Cardiac muscle cell (in vitro differentiated cells and primary cell): Measurements from ENCODE around the gene ARID5B. TPM values are rescaled to one million over a fixed set of nuclear protein-coding genes. Genes with fewer than 3 reads are reported as not detected.

ENCODE experiments used
- DNase-seq, 2 donors: peaks; one replicate each; pipeline versions ENCODE4 v3.0.0 to v3.0.0-alpha.2; 2010 to 2017; ENCODE audit warnings: low read depth in 1 of 2, low spot score in 1 of 2
- H3K27ac ChIP-seq: fragments of 200-600 bp; sonication (generic); 2 replicates; pipeline ENCODE4 v1.5.1; 2016
- H3K27me3 ChIP-seq: fragments of 200-600 bp; sonication (generic); 2 replicates; pipeline ENCODE4 v1.6.0; 2016; ENCODE audit warnings: control low read depth
- H3K36me3 ChIP-seq: fragments of 200-600 bp; sonication (generic); 2 replicates; pipeline ENCODE4 v1.5.1; 2016; ENCODE audit warnings: control low read depth
- H3K4me1 ChIP-seq: fragments of 200-600 bp; sonication (generic); 2 replicates; pipeline ENCODE4 v1.8.1; 2017; ENCODE audit warnings: low read depth, mild to moderate bottlenecking, mixed run types
- H3K4me3 ChIP-seq: fragments of 200-600 bp; sonication (generic); 2 replicates; pipeline ENCODE4 v1.5.1; 2016; ENCODE audit warnings: mild to moderate bottlenecking
- H3K9me3 ChIP-seq: fragments of 200-600 bp; sonication (generic); 2 replicates; pipeline ENCODE4 v1.5.1; 2017; ENCODE audit warnings: low read depth, mild to moderate bottlenecking, control low read depth
- CTCF ChIP-seq: IDR thresholded peaks from 2 replicates; pipeline ENCODE4 v1.5.1; 2012; ENCODE audit warnings: low read depth, mild to moderate bottlenecking, low read length
- polyA plus RNA-seq: library from polyadenylated mRNA; unstranded; fragments of >200 nt; fragmentation: Nextera tagmentation; extraction: Ambion mirVana; gene quantifications from 2 replicates; pipeline ENCODE4 v1.2.1, GENCODE V29; 2016
- total RNA-seq: library from RNA; depleted of rRNA; stranded (reverse); fragments of >200 nt; gene quantifications from 2 replicates; pipeline ENCODE4 v1.2.3, GENCODE V29; 2016

Gene ARID5B
- total and polyA plus RNA-seq, 2 experiments from 2014 or later, result 4.9 to 7.8 TPM

GRCh38 chr10:62059217-62059920, 157.9 kb downstream of the ARID5B start:
- TF ChIP-seq CTCF, result no peak
- H3K27ac ChIP-seq, result no peak overlapping the region
- no peaks in the 10 kb centered on the region for H3K27me3 ChIP-seq
- no peak overlapping the region for H3K4me3 ChIP-seq
- H3K9me3 ChIP-seq, result no peaks in the 10 kb centered on the region
- H3K36me3 ChIP-seq, result no peaks in the 10 kb centered on the region
- DNase-seq, result peak in 1 of 2 donors; percentile 50
- peaks cover 33% of the 10 kb centered on the region for H3K4me1 ChIP-seq

DNA sequence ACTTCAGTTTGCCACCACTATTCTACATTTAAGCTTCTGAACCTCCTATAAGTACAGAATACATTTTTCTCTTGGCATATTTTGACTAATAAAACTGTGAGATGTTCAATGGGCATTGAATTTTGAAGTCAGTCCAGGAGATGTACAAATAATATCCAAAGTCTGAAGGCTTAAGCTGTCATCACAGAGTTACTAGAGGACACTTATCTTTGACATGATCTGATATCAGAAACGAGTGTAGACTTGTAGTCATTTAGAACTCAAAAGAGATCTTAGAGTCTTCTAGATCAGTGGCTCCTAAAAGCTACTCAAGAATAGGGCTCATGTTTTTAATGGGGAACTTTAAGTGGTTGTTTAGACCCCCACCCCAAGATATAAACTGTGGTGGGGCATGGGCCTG, 160.5 kb downstream of the ARID5B start:
- Histone ChIP-seq H3K4me1 (peaks cover 29% of the 10 kb centered on the region), H3K9me3 (no peaks in the 10 kb centered on the region), H3K27ac (no peak overlapping the region), H3K4me3 (no peak overlapping the region), H3K36me3 (no peaks in the 10 kb centered on the region), H3K27me3 (no peaks in the 10 kb centered on the region)
- no peak for TF ChIP-seq CTCF
- no peak for DNase-seq

DNA sequence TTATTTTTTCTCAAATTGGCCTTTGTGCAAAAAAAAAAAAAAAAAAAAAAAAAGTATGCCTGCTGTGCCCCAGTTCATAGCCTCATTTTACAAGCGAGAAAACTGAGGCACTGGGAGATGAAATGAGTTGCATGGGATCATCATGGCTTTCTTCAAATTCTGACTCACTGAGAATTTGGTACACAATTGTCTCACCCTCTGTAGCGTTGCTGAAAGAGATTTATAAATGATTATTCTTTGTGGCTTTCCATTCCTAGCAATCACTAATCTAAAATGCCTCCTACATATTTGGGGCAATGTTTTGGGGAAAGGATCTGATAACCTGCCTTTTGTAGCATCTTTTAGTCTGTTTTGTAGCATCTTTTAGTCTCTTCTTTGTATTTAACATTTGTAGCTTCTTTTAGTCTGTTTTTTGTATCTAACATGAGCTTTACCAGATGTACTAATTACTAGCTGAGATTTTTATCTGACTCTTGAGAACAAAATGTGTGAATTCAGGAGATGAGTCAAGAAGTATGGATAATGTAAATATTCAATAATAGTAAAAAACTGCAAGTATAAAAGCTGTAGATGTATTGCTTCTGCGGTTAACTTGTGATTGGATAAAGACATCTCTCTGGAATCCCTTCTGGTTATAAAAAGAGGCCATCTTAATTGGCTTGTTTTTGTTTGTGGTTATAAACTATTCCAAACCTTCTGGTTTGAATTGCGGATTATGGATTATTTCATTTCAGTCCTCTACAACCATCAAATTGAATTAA, 161.4 kb downstream of the ARID5B start:
- Histone ChIP-seq H3K36me3 (no peaks in the 10 kb centered on the region), H3K27me3 (no peaks in the 10 kb centered on the region), H3K9me3 (no peaks in the 10 kb centered on the region), H3K27ac (no peak overlapping the region), H3K4me3 (no peak overlapping the region), H3K4me1 (peaks cover 20% of the 10 kb centered on the region)
- DNase-seq, result no peak
- TF ChIP-seq CTCF, result no peak

DNA sequence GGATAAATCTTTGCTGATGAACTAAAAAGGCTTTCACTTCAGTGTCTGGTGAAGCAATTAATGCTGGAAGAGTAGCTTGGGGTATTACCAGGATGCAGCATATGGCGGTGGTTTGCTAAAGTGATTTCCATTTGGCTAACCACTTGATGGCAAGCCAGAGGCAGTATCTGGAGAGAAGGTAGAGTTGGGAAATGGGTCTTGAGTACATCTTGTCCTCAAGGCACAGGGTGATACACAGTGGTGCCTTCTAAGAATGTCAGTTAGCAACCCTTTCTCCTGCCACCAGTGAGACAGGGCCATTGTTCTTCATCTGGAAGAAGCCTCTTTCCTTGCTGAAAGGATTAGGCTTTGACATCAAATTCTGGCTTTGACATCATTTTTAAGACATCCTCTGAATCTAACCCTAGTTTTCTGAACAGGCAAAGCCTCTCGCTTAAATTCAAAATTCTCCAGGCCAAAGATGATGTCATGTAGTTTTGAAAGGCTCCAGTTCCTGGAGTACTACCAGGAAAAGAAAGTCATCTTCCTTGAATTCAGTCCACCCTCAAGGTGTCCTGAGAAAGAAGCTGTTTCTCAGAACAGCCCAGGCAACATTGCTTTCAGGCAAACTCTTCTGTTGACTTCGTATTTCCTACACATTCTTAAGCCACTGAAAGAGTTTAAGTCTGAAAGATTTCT, 162.4 kb downstream of the ARID5B start:
- H3K27me3 ChIP-seq, result no peaks in the 10 kb centered on the region
- peak in 1 of 2 donors; percentile 61 for DNase-seq
- no peak for TF ChIP-seq CTCF
- no peak overlapping the region for H3K4me3 ChIP-seq
- no peaks in the 10 kb centered on the region for H3K9me3 ChIP-seq
- H3K4me1 ChIP-seq, result peaks cover 15% of the 10 kb centered on the region
- no peak overlapping the region for H3K27ac ChIP-seq
- no peaks in the 10 kb centered on the region for H3K36me3 ChIP-seq

- H3K36me3 ChIP-seq, result no peaks in the 10 kb centered on the region
- no peaks in the 10 kb centered on the region for H3K9me3 ChIP-seq
- H3K27ac ChIP-seq, result no peak overlapping the region
- H3K4me1 ChIP-seq, result peaks cover 11% of the 10 kb centered on the region
- no peaks in the 10 kb centered on the region for H3K27me3 ChIP-seq
- DNase-seq, result no peak
- TF ChIP-seq CTCF, result no peak
- H3K4me3 ChIP-seq, result no peak overlapping the region
These were observed 166.1 kb downstream of the ARID5B start for GRCh38 chr10:62067560-62067959.
